HepG2 (cell line): ENCODE data around the gene HBB.

Source experiments
- AFF4 ChIP-seq: sonication (generic); formaldehyde crosslinking; IDR thresholded peaks from 2 replicates; pipeline ENCODE4 v1.4.0; 2020; ENCODE audit warnings: missing genetic modification reagents
- CSRNP1 ChIP-seq: sonication (generic); formaldehyde crosslinking; IDR thresholded peaks from 2 replicates; pipeline ENCODE4 v1.8.1; 2023; ENCODE audit warnings: mild to moderate bottlenecking, missing genetic modification reagents
- CTCF ChIP-seq: sonication (generic); formaldehyde crosslinking; IDR thresholded peaks from 2 replicates; pipeline ENCODE4 v1.5.0; 2020; ENCODE audit warnings: mild to moderate bottlenecking, missing genetic modification reagents, moderate library complexity

GRCh38 chr11:5242933-5243815 lies 16.3 kb upstream of the HBB start:
- no peak for TF ChIP-seq CTCF (CRISPR knock-in tag)
- no peak for TF ChIP-seq CSRNP1 (CRISPR knock-in tag)
- no peak for TF ChIP-seq AFF4 (CRISPR knock-in tag)
